OCI-LY3 (cell line): Measurements from ENCODE around the gene COL24A1.

Experiments
- EZH2phosphoT487 ChIP-seq: fragments of 200-600 bp; shearing (Covaris generic); IDR thresholded peaks from 2 replicates; pipeline ENCODE4 v1.6.1; 2018; ENCODE audit warnings: antibody characterized with exemption, mixed run types, low read depth
- TF ChIP-seq, protein P1 (sequence below): fragments of 200-600, 300-600 bp; sonication (generic); IDR thresholded peaks from 2 replicates; pipeline ENCODE4 v1.5.1; 2014; ENCODE audit warnings: antibody characterized with exemption, low read length, low read depth

- TF ChIP-seq, protein P1, sequence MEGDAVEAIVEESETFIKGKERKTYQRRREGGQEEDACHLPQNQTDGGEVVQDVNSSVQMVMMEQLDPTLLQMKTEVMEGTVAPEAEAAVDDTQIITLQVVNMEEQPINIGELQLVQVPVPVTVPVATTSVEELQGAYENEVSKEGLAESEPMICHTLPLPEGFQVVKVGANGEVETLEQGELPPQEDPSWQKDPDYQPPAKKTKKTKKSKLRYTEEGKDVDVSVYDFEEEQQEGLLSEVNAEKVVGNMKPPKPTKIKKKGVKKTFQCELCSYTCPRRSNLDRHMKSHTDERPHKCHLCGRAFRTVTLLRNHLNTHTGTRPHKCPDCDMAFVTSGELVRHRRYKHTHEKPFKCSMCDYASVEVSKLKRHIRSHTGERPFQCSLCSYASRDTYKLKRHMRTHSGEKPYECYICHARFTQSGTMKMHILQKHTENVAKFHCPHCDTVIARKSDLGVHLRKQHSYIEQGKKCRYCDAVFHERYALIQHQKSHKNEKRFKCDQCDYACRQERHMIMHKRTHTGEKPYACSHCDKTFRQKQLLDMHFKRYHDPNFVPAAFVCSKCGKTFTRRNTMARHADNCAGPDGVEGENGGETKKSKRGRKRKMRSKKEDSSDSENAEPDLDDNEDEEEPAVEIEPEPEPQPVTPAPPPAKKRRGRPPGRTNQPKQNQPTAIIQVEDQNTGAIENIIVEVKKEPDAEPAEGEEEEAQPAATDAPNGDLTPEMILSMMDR = no peak
- TF ChIP-seq EZH2phosphoT487 = no peak
These were observed 41.7 kb downstream of the COL24A1 start for GRCh38 chr1:86114816-86115400.
